Ascending aorta (tissue), 2 donors: ENCODE data around the gene IFT57. TPM values are rescaled to one million over a fixed set of nuclear protein-coding genes. Genes with fewer than 3 reads are reported as not detected.

Source experiments
- DNase-seq, 2 donors: peaks; one replicate each; pipeline ENCODE4 v3.0.0-alpha.2; 2019; ENCODE audit warnings: low spot score in 2 of 2
- H3K27ac ChIP-seq, 2 donors: fragments of 200-600 bp; sonication (generic); one replicate each; pipeline ENCODE4 v1.5.1; 2016 to 2017; ENCODE audit warnings: mild to moderate bottlenecking in 1 of 2
- H3K27me3 ChIP-seq: fragments of 200-600 bp; sonication (generic); one replicate; pipeline ENCODE4 v1.5.1; 2017
- H3K36me3 ChIP-seq, 2 donors: fragments of 200-600 bp; sonication (generic); one replicate each; pipeline ENCODE4 v1.5.1; 2016
- H3K4me1 ChIP-seq, 2 donors: fragments of 200-600 bp; sonication (generic); one replicate each; pipeline ENCODE4 v1.5.1; 2016 to 2017; ENCODE audit warnings: mild to moderate bottlenecking in 1 of 2
- H3K4me3 ChIP-seq, 2 donors: fragments of 200-600 bp; sonication (generic); one replicate each; pipeline ENCODE4 v1.5.1; 2016 to 2017; ENCODE audit warnings: mild to moderate bottlenecking in 1 of 2
- H3K9me3 ChIP-seq, 2 donors: fragments of 200-600 bp; sonication (generic); one replicate each; pipeline ENCODE4 v1.5.1; 2016
- CTCF ChIP-seq, 3 experiments: fragments of 200-600 bp in 2 of 3; fragments of 450-650 bp in 1 of 3; sonication (generic) in 2 of 3; IDR thresholded peaks; one replicate each; pipeline ENCODE4 v1.5.1; 2016 to 2019; ENCODE audit warnings: antibody characterized with exemption in 3 of 3, mild to moderate bottlenecking in 1 of 3, moderate library complexity in 1 of 3
- intact Hi-C: fragments of 100-400 bp; cut with DNase I; formaldehyde crosslinking; loops from one replicate; pipeline ENCODE4 v1.15.1; 2023
- total RNA-seq: library from RNA; depleted of rRNA; stranded (reverse); fragments of >200 nt; gene quantifications from one replicate; pipeline ENCODE4 v1.1.0, GENCODE V29; 2016

IFT57 gene
- total RNA-seq, 1 donor from 2014 or later: 27.7 TPM

GRCh38 chr3:108201258-108201657, 21.0 kb downstream of the IFT57 start:
- H3K27ac ChIP-seq: no peak overlapping the region
- TF ChIP-seq CTCF (IDR thresholded peaks at IDR 0.05): no peak

GRCh38 chr3:108200578-108200977, 21.6 kb downstream of the IFT57 start:
- intact Hi-C loops: no loop called here
- H3K9me3 ChIP-seq: no peaks in the 10 kb centered on the region
- no peak for TF ChIP-seq CTCF (IDR thresholded peaks at IDR 0.05)
- H3K36me3 ChIP-seq: no peaks in the 10 kb centered on the region
- H3K27ac ChIP-seq: no peak overlapping the region
- H3K4me3 ChIP-seq: no peak overlapping the region
- H3K27me3 ChIP-seq: no peaks in the 10 kb centered on the region
- H3K4me1 ChIP-seq: no peaks in the 10 kb centered on the region
- no peak for DNase-seq

More at GRCh38 chr3:108201258-108201657, 21.0 kb downstream of the IFT57 start:
- intact Hi-C loops: no loop called here
- DNase-seq: no peak
- no peak overlapping the region for H3K4me3 ChIP-seq
- H3K36me3 ChIP-seq: no peaks in the 10 kb centered on the region
- no peaks in the 10 kb centered on the region for H3K4me1 ChIP-seq
- H3K9me3 ChIP-seq: no peaks in the 10 kb centered on the region
- no peaks in the 10 kb centered on the region for H3K27me3 ChIP-seq

GRCh38 chr3:108200024-108200423, 22.2 kb downstream of the IFT57 start:
- no peak overlapping the region for H3K27ac ChIP-seq
- no peak for DNase-seq
- no peak for TF ChIP-seq CTCF (IDR thresholded peaks at IDR 0.05)
- H3K4me1 ChIP-seq: no peaks in the 10 kb centered on the region
- H3K4me3 ChIP-seq: no peak overlapping the region
- H3K27me3 ChIP-seq: no peaks in the 10 kb centered on the region
- H3K9me3 ChIP-seq: peaks cover 0 to 3% of the 10 kb centered on the region in 2 donors
- intact Hi-C loops: no loop called here
- H3K36me3 ChIP-seq: no peaks in the 10 kb centered on the region

GRCh38 chr3:108191394-108191793, 30.8 kb downstream of the IFT57 start:
- H3K4me1 ChIP-seq: no peaks in the 10 kb centered on the region
- H3K27me3 ChIP-seq: no peaks in the 10 kb centered on the region
- H3K4me3 ChIP-seq: no peak overlapping the region
- peaks cover 2 to 34% of the 10 kb centered on the region in 2 donors for H3K36me3 ChIP-seq
- no peak for DNase-seq
- TF ChIP-seq CTCF (IDR thresholded peaks at IDR 0.05): no peak
- peaks cover 0 to 12% of the 10 kb centered on the region in 2 donors for H3K9me3 ChIP-seq
- intact Hi-C loops: no loop called here
- no peak overlapping the region for H3K27ac ChIP-seq

- no peak overlapping the region for H3K27ac ChIP-seq
- TF ChIP-seq CTCF (IDR thresholded peaks at IDR 0.05): no peak
- intact Hi-C loops: no loop called here
- no peaks in the 10 kb centered on the region for H3K4me1 ChIP-seq
- H3K36me3 ChIP-seq: peaks cover 2 to 41% of the 10 kb centered on the region in 2 donors
- H3K9me3 ChIP-seq: peaks cover 0 to 22% of the 10 kb centered on the region in 2 donors
- no peak for DNase-seq
- H3K27me3 ChIP-seq: no peaks in the 10 kb centered on the region
- no peak overlapping the region for H3K4me3 ChIP-seq
Observed at GRCh38 chr3:108190346-108190745, 31.9 kb downstream of the IFT57 start.

GRCh38 chr3:108189440-108189839, 32.8 kb downstream of the IFT57 start:
- H3K27me3 ChIP-seq: no peaks in the 10 kb centered on the region
- intact Hi-C loops: no loop called here
- no peak overlapping the region for H3K4me3 ChIP-seq
- H3K4me1 ChIP-seq: no peaks in the 10 kb centered on the region
- H3K36me3 ChIP-seq: peaks cover 2 to 47% of the 10 kb centered on the region in 2 donors
- H3K27ac ChIP-seq: no peak overlapping the region
- no peak for TF ChIP-seq CTCF (IDR thresholded peaks at IDR 0.05)
- H3K9me3 ChIP-seq: peaks cover 0 to 22% of the 10 kb centered on the region in 2 donors
- no peak for DNase-seq
